Measurements from ENCODE around the gene FUT8.

DNA sequence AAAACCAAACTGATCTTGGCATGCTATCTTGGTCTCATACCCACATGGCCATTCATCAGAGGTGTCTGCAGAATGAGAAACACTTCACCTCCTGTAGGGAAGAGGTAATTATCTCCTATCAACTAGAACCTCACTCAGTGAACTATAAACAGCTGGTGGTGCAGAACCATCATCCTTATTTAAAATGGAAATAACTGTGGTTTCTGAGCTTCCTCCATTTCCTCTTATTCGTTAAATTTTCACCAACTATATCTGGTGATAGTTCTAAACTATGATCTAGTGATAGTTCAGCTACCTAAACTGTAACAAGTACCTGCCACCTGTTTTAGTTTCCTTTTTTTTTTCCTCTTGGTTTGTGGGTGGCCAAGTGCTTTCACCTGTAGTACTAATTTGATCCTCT is 218.5 kb downstream of the FUT8 start:
- TF ChIP-seq, protein P1, sequence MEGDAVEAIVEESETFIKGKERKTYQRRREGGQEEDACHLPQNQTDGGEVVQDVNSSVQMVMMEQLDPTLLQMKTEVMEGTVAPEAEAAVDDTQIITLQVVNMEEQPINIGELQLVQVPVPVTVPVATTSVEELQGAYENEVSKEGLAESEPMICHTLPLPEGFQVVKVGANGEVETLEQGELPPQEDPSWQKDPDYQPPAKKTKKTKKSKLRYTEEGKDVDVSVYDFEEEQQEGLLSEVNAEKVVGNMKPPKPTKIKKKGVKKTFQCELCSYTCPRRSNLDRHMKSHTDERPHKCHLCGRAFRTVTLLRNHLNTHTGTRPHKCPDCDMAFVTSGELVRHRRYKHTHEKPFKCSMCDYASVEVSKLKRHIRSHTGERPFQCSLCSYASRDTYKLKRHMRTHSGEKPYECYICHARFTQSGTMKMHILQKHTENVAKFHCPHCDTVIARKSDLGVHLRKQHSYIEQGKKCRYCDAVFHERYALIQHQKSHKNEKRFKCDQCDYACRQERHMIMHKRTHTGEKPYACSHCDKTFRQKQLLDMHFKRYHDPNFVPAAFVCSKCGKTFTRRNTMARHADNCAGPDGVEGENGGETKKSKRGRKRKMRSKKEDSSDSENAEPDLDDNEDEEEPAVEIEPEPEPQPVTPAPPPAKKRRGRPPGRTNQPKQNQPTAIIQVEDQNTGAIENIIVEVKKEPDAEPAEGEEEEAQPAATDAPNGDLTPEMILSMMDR (IDR thresholded peaks at IDR 0.05): no peak
- TF ChIP-seq EZH2 (IDR thresholded peaks at IDR 0.05; ENCODE audit: borderline replicate concordance, insufficient read depth, low read depth, low read length, poor library complexity, severe bottlenecking): no peak
